ENCODE results near the gene PGM1.

PGM1 gene

GRCh38 chr1:63635681-63636080, 42.5 kb downstream of the PGM1 start:
- DNase-seq = no peak

GRCh38 chr1:63636192-63637105, 43.2 kb downstream of the PGM1 start:
- no peak for DNase-seq

- no peak for DNase-seq
Measured at GRCh38 chr1:63638471-63638870, 45.3 kb downstream of the PGM1 start.

- no peak for DNase-seq
Measured at GRCh38 chr1:63638875-63639274, 45.7 kb downstream of the PGM1 start.

DNA sequence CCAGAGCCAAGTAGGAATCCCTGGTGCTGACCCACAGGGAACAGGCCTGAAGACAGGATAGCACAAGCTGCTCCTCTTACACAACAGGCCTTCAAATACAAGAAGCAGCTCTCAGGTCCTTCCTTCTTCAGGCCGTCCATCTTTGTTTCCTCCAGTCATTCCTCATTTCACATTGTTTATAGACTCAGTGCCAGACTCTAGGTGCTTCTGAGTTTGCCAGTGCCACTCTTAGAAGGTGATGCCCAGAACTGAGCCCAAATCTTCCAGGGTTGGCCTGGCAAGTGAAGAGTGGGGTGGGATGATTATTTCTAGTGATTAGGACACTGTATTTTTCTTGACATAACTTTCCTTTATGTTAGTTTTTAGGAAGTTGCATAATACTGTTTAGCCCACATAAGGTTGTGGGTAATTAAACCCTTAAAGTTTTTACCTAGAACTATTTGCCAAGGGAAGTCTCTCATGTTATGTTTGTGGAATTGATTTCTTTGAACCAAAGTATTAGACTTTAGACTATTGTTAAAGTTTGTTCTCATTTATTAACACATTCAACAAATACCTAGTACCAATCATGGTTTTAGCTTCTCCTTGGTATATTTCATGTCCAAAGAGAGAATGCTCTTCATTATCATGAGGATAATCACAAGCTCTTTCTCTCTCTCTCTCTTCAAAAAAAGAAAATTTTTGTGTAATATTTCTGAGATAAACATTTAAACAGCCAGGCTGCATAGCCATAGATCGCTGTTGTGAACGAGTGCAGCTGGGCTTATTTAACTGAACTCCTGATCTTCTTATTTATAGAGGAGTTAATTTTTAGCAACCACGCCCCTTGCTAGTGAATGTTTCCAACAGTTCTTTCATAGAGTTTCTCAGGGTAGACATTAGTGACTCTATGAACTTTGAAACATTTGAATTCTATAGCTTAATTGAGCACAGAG, 47.7 kb downstream of the PGM1 start:
- DNase-seq = no peak

DNA sequence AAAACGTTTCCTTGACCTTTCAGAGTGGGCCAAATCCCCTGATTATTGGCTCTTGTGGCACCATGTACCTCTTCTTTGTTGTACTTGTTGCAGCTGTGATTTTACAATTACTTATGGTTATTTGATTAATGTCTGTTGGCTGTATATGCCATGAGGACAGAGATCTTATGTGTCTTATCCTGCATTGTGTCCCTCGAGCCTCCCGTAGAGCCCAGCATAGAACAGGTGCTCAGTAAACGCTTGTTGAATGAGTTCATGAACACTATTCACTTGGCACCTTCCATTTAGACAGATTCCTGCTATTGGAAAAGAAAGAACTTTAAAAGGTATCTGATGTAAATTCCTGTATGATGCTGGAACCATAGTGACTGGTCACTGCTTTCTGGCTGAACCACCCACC, 48.4 kb downstream of the PGM1 start:
- no peak for DNase-seq

GRCh38 chr1:63642901-63643300, 49.7 kb downstream of the PGM1 start:
- DNase-seq = no peak

DNA sequence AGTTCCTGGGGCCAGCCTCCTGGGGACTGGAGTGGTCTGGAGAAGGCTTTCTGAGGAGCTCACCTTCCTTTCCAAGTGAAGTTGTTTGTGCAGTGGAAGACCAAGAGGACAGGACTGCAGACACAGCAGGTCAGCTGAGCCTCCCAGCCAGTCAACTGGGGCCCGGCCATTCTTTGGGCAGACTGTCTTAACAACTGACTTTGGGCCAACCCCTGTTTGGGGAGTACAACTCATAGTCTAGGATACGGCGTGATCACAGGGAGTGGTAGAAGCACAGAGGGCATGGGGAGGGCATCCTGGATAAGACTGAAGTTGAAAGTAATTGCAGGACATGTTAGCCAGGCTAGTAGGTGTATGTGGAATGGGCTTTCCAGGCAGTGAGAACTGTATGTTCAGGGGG, 50.3 kb downstream of the PGM1 start:
- no peak for DNase-seq

DNA sequence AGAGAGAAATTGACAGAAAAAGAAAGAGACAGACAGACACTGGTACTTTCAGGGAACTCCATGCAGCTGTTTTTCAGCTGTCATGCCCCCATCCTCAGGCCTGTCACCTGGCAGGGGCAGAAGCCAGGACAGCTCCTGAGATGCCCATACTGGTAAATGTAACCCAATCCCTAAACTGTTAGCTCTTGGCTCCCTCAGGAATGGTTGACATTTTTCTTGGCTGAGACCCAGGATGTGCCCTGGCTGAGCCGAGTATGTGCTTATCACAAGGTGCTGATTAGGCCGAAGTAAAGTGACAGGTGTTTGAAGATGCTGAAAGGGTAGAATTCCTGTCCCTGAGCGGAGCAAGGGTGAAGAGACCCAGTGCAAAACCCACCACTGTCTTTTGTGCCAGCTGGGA, 50.7 kb downstream of the PGM1 start:
- peak; percentile 24 for DNase-seq

GRCh38 chr1:63645317-63645716, 52.1 kb downstream of the PGM1 start:
- peak; percentile 82 for DNase-seq

GRCh38 chr1:63648689-63649088, 55.5 kb downstream of the PGM1 start:
- no peak for DNase-seq

DNA sequence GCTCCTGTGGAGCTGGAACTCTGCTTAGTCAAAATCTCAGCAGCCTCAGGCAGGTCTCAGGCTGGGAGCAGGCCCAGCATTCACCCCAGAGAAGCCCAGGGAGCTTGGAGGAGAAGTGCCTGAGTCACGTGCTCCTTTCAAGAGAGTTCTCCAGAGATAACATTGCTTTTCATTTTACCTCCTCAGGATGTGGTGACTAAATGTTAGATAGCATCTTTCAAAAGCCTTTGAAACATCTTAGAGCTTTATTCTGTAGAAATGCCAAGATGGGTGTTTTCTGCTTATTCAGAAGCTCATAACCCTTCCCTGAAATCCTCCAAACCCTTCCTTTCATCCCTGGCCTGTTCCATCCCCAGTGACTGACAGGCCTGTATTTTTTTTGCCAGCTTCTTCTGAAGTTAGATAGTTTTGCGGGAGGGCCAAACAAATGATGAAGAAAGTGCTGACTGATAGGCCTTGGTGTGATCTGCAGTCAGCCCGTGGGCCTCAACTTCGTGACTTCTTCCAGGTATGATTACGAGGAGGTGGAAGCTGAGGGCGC, 58.0 kb downstream of the PGM1 start:
- DNase-seq = no peak

GRCh38 chr1:63653976-63654375, 60.8 kb downstream of the PGM1 start:
- DNase-seq = no peak

- DNase-seq = no peak
Measured at GRCh38 chr1:63659448-63659847, 66.2 kb downstream of the PGM1 start.

GRCh38 chr1:63662056-63662836, 69.0 kb downstream of the PGM1 start:
- no peak for DNase-seq

DNA sequence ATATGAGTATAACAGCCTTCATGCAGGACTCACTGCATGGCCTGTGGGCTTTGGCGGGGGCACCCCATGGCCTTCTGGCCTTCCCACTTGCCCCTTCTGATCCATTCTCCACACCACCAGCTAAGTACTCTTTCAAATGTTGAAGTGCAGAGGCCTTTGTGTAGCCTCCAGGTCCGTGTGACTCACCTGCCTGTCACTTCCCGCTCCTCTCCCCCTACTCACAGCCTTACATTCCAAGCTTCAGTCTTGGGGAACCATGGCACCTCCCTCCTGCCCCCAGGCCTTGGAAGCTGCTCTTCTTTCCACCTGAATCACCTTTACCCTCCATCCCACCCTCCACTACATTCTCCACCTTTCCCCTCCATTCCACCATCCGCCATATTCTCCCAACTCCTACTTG, 69.6 kb downstream of the PGM1 start:
- no peak for DNase-seq

DNA sequence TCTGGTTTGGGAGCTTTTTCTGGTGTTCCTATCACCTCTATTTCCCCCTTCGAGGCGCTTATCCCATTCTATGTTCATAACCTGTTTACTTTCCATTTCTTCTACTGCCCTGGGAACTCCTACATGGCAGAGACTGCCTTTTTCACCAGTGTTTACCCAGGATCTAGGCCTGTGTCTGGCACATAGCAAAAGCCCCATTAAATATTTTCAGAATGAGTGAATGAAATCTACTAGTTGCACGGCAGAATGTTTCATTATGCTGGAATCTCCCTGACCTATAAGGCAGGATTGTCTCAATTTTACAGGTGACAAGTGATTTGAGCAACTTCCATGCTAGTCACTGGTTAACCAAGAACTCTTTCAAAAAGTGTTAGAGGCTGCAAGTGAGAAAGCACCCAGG, 70.1 kb downstream of the PGM1 start:
- DNase-seq = no peak

DNA sequence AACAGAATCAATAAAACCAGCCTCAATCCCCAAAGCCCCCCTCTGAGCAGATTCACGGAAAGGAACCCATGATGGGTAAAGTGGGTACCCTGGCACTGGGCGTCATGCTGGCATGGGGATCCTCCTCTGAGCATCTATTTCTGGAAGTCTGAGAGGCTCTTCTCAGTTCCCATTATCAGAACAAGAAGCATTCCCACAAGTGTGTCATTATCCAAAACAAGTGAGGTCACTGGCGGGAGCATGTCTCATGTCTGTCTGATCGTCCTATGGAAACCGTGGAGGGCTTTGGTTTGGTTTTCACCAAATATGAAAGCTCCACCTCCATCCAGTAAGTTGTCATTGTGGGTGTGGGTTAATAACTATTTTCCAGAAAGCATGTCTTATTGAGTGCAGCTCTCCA, 70.7 kb downstream of the PGM1 start:
- DNase-seq = no peak

DNA sequence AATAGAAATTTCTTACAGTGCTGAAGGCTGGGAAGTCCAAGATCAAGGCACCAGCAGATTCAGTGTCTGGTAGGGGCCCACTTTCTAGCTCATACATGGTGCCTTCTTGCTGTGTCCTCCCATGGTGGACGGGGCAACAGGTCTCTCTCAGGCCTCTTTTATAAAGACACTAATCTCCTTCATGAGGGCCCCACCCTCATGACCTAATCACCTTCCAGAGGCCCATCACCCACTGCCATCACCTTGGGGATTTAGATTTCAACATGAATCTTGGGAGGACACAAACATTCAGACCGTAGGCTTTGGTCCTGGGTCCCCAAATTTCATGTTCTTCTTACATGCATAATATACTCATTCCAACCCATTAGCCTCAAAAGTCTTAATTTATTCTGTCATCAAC, 71.5 kb downstream of the PGM1 start:
- no peak for DNase-seq

GRCh38 chr1:63665410-63665809, 72.2 kb downstream of the PGM1 start:
- no peak for DNase-seq

DNA sequence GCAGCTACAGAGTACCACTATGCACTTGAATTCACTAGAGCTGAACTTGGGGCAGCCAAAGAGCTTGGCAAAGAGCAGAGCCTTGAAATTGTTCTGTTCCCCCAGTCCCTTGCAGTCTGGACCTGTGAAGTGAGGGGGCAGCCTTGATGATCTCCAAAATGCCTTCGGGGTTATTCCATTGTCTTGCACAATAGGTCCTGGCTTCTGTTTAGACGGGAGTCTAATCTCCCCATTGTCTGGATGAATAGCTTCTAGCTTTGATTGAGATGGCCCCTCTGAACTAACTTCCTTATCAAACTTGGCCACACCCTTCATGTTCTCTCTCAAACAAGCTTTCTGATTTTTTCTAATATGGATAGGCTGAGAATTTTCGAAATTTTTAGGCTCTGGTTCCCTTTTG, 72.6 kb downstream of the PGM1 start:
- no peak for DNase-seq

- no peak for DNase-seq
Measured at GRCh38 chr1:63668298-63668697, 75.1 kb downstream of the PGM1 start.
